CD4-positive, CD25-positive, alpha-beta regulatory T cell (primary cell): Measurements from ENCODE around the gene THY1. TPM values are rescaled to one million over a fixed set of nuclear protein-coding genes. Genes with fewer than 3 reads are reported as not detected.
"Not testable (repeated sequence)": the region's sequence is repeated elsewhere in the genome, so short reads cannot be mapped to it uniquely, and the experiment has no call there.

ENCODE experiments used
- ATAC-seq, 2 donors: fragments of 150-1000 bp; cut with Tn5 transposase; one replicate each; pipeline ENCODE4 v1.10.0; 2021; ENCODE audit warnings: low read depth in 2 of 2, moderate number of reproducible peaks in 2 of 2, moderate library complexity in 1 of 2
- DNase-seq, 3 donors: peaks; one replicate each; pipeline versions ENCODE4 v3.0.0 to v3.0.0-alpha.2; 2012 to 2022; ENCODE audit warnings: mixed read lengths in 1 of 3
- H3K27ac ChIP-seq: one replicate; pipeline ENCODE4 v1.7.0; 2013; ENCODE audit warnings: mild to moderate bottlenecking, low read length; ENCODE audit not compliant: insufficient read depth, poor library complexity, severe bottlenecking
- H3K27me3 ChIP-seq: one replicate; pipeline ENCODE4 v1.7.0; 2013; ENCODE audit warnings: low read length; ENCODE audit not compliant: control insufficient read depth, insufficient read depth
- H3K36me3 ChIP-seq: one replicate; pipeline ENCODE4 v1.7.0; 2013; ENCODE audit warnings: mild to moderate bottlenecking, low read length, moderate library complexity; ENCODE audit not compliant: control insufficient read depth, insufficient read depth
- H3K4me1 ChIP-seq: 2 replicates; pipeline ENCODE4 v1.7.0; 2013; ENCODE audit warnings: mild to moderate bottlenecking, low read length; ENCODE audit not compliant: insufficient read depth, control insufficient read depth, poor library complexity, severe bottlenecking
- H3K4me3 ChIP-seq: one replicate; pipeline ENCODE4 v1.7.0; 2013; ENCODE audit warnings: low read depth, mild to moderate bottlenecking, low read length, moderate library complexity
- H3K9me3 ChIP-seq, 2 experiments: 1 replicate in 1 of 2; 2 replicates in 1 of 2; pipeline ENCODE4 v1.7.0; 2013; ENCODE audit warnings: low read length in 2 of 2, mild to moderate bottlenecking in 1 of 2, moderate library complexity in 1 of 2; ENCODE audit not compliant: control insufficient read depth in 2 of 2
- H3K27ac Mint-ChIP-seq, 3 donors: one replicate each; pipeline ENCODE4 v1.8.0; 2020 to 2022; ENCODE audit warnings: mild to moderate bottlenecking in 3 of 3, mixed read lengths in 3 of 3, moderate library complexity in 2 of 3
- H3K27me3 Mint-ChIP-seq: one replicate; pipeline ENCODE4 v1.8.0; 2022; ENCODE audit warnings: mild to moderate bottlenecking, mixed read lengths
- H3K36me3 Mint-ChIP-seq: one replicate; pipeline ENCODE4 v1.8.0; 2020; ENCODE audit warnings: mixed read lengths
- H3K4me1 Mint-ChIP-seq, 4 donors: one replicate each; pipeline ENCODE4 v1.8.0; 2020 to 2022; ENCODE audit warnings: mixed read lengths in 4 of 4, mild to moderate bottlenecking in 1 of 4
- H3K4me3 Mint-ChIP-seq, 4 donors: one replicate each; pipeline ENCODE4 v1.8.0; 2020 to 2022; ENCODE audit warnings: mild to moderate bottlenecking in 4 of 4, mixed read lengths in 4 of 4, moderate library complexity in 3 of 4
- H3K9me3 Mint-ChIP-seq, 7 donors: one replicate each; pipeline ENCODE4 v1.8.0; 2020 to 2022; ENCODE audit warnings: mixed read lengths in 7 of 7, mild to moderate bottlenecking in 3 of 7, moderate library complexity in 2 of 7
- polyA plus RNA-seq, 4 donors: library from polyadenylated mRNA; unstranded; fragments of 300-500 nt; fragmentation: Illumina TruSeq; gene quantifications; one replicate each; pipeline ENCODE4 v1.2.3, GENCODE V29; 2021
- total RNA-seq: library from RNA; stranded (reverse); gene quantifications from one replicate; pipeline ENCODE4 v1.2.3, GENCODE V29; 2022

Gene THY1
- total and polyA plus RNA-seq, 5 donors from 2014 or later: not detected

DNA sequence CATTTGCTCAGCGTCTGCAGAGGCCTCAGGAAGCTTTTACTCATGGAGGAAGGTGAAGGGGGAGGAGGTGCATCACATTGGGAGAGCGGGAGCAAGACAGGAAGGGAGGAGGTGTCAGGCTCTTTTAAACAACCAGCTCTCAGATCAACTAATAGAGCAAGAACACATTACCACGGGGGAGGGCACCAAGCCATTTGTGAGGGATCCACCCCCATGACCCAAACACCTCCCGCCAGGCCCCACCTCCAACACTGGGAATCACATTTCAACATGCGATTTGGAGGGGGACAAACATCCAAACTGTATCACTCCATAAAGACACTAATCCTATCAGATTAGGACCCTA, 18.9 kb upstream of the THY1 start:
- H3K4me3 ChIP-seq: no peak overlapping the region
- no peaks in the 10 kb centered on the region for H3K9me3 ChIP-seq
- DNase-seq (no peak), ATAC-seq (no peak)
- H3K27ac Mint-ChIP-seq: no peak overlapping the region
- H3K4me1 Mint-ChIP-seq: peaks cover 0 to 7% (median 2%) of the 10 kb centered on the region in 4 donors
- no peak overlapping the region for H3K27ac ChIP-seq
- H3K27me3 Mint-ChIP-seq: peaks cover 27% of the 10 kb centered on the region
- peaks cover 3% of the 10 kb centered on the region for H3K36me3 Mint-ChIP-seq
- H3K27me3 ChIP-seq: peaks cover 7% of the 10 kb centered on the region
- no peaks in the 10 kb centered on the region for H3K36me3 ChIP-seq
- H3K4me1 ChIP-seq: peaks cover 5% of the 10 kb centered on the region
- peaks cover 0 to 4% (median 2%) of the 10 kb centered on the region in 7 donors for H3K9me3 Mint-ChIP-seq
- no peak overlapping the region for H3K4me3 Mint-ChIP-seq

DNA sequence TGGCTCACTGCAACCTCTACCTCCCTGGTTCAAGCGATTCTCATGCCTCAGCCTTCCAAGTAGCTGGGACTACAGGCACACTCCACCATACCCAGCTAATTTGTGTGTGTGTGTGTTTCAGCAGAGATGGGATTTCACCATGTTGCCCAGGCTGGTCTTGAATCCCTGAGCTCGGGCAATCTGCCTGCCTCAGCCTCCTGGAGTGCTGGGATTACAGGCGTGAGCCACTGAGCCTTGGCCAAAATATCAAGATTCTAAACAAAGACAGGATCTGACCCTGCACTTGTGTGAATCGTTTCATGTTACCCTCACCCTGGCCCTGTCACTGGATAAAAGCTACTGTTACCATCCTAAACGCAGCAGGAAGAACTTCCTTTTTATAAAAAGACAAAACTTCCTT, 15.6 kb upstream of the THY1 start:
- Mint-ChIP-seq H3K4me3 (no peak overlapping the region), H3K27ac (no peak overlapping the region), H3K27me3 (peaks cover 22% of the 10 kb centered on the region), H3K36me3 (peaks cover 3% of the 10 kb centered on the region), H3K4me1 (peaks cover 0 to 6% (median 2%) of the 10 kb centered on the region in 4 donors), H3K9me3 (peaks cover 0 to 6% (median 4%) of the 10 kb centered on the region in 7 donors)
- no peak for ATAC-seq
- Histone ChIP-seq H3K27me3 (no peaks in the 10 kb centered on the region), H3K27ac (no peak overlapping the region), H3K4me3 (no peak overlapping the region), H3K9me3 (no peaks in the 10 kb centered on the region), H3K4me1 (peaks cover 5% of the 10 kb centered on the region), H3K36me3 (no peaks in the 10 kb centered on the region)
- no peak for DNase-seq

DNA sequence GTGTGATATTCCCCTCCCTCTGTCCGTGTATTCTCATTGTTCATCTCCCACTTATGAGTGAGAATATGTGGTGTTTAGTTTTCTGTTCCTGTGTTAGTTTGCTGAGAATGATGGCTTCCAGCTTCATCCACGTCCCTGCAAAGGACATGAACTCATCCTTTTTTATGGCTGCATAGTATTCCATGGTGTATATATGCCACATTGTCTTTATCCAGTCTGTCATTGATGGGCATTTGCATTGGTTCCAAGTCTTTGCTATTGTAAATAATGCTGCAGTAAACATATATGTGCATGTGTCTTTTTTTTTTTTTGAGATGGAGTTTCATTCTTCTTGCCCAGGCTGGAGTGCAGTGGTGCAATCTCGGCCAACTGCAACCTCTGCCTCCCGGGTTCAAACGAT, 14.5 kb upstream of the THY1 start:
- peaks cover 18% of the 10 kb centered on the region for H3K27me3 Mint-ChIP-seq
- H3K27ac ChIP-seq, H3K4me1 Mint-ChIP-seq, H3K4me1 ChIP-seq, H3K36me3 Mint-ChIP-seq, H3K4me3 ChIP-seq, H3K27ac Mint-ChIP-seq, H3K4me3 Mint-ChIP-seq, H3K36me3 ChIP-seq, DNase-seq, H3K9me3 ChIP-seq, H3K9me3 Mint-ChIP-seq, ATAC-seq, H3K27me3 ChIP-seq: not testable (repeated sequence)

DNA sequence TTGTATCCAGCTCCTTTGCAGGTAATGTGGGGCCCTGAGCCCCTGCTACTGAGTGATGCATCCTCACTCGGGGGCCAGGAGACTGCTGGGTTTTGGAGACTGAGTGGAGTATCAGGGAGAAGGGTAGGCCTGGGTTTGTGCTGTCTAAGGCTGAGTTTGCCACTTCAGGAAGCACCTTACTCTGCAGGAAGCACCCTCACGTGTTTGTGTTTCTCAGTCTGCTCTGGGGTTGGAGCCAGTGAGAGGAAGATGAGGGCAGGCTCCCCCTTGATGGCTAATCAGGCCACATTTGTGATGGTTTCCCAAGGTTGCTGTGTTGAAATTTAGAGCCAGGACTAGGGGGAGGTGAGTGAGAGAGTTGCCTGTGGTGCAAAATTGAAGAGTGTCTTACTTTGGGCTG, 13.7 kb upstream of the THY1 start:
- H3K27me3 ChIP-seq: no peaks in the 10 kb centered on the region
- Mint-ChIP-seq H3K4me1 (peaks cover 0 to 5% (median 1%) of the 10 kb centered on the region in 4 donors), H3K4me3 (no peak overlapping the region), H3K9me3 (peaks cover 0 to 6% (median 4%) of the 10 kb centered on the region in 7 donors), H3K36me3 (peaks cover 3% of the 10 kb centered on the region), H3K27ac (peak overlapping the region in 1 of 3 donors; percentile 48), H3K27me3 (peaks cover 18% of the 10 kb centered on the region)
- no peak for ATAC-seq
- H3K4me3 ChIP-seq: no peak overlapping the region
- no peak for DNase-seq
- H3K9me3 ChIP-seq: no peaks in the 10 kb centered on the region
- no peaks in the 10 kb centered on the region for H3K36me3 ChIP-seq
- no peak overlapping the region for H3K27ac ChIP-seq
- H3K4me1 ChIP-seq: peaks cover 5% of the 10 kb centered on the region

DNA sequence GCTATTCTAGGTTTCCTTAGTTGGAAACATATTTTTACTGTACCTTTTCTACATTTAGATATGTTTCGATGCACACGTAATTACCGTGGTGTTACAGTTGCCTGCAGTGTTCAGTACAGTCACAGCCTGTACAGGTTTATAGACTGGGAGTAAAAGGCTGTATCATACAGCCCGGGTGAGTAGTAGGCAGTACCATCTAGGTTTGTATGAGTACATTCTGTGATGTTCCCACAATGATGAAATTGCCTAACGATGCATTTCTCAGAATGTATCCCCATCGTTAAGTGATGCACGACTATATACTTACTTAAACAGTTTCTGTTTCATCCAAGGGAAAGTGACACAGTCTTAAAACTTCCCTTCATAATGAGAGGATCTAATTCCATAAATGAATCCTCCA, 13.1 kb upstream of the THY1 start:
- Histone ChIP-seq H3K9me3 (no peaks in the 10 kb centered on the region), H3K4me3 (no peak overlapping the region), H3K4me1 (peaks cover 4% of the 10 kb centered on the region), H3K36me3 (no peaks in the 10 kb centered on the region), H3K27ac (no peak overlapping the region), H3K27me3 (no peaks in the 10 kb centered on the region)
- Mint-ChIP-seq H3K36me3 (peaks cover 3% of the 10 kb centered on the region), H3K27me3 (peaks cover 17% of the 10 kb centered on the region), H3K4me1 (peaks cover 0 to 4% (median 1%) of the 10 kb centered on the region in 4 donors), H3K4me3 (no peak overlapping the region), H3K27ac (no peak overlapping the region), H3K9me3 (peaks cover 0 to 8% (median 4%) of the 10 kb centered on the region in 7 donors)
- ATAC-seq (no peak), DNase-seq (no peak)

DNA sequence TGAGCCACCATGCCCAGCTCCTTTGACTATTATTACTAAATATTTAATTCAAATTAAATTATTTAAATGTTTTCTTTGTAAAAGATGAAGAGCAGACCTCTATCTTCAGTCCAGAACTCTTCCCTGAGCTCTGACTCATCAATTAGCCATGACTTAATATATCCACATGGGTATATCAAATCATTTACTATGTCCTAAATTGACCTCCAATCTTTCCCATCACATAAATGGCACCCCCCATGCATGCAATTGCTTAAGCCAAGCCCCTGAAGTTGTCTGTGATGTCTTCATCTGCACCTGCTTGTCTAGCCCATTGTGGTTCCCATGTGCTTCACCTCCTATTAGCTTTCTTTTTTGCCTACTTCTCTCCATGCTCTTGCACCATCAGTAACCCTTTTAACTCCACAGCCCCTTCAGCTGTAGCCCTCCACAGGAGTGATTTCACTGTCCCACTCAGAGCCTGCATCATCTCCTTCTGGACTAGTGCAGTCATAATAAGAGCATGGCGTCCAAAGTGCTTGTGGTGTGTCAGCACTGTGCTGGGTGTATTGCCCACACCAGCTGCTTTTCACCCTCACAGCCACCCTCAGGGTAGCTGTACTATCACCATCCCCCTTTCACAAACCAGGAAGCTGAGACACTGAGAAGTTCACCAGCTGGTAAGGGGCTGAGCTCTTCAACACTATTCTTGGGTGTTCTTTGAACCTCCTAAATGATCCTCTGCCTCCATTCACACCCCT, 11.8 kb upstream of the THY1 start:
- H3K36me3 Mint-ChIP-seq: peaks cover 3% of the 10 kb centered on the region
- no peak overlapping the region for H3K27ac Mint-ChIP-seq
- H3K4me1 Mint-ChIP-seq: no peaks in the 10 kb centered on the region
- DNase-seq: no peak
- H3K27me3 Mint-ChIP-seq: peaks cover 7% of the 10 kb centered on the region
- H3K4me3 Mint-ChIP-seq: no peak overlapping the region
- Histone ChIP-seq H3K27me3 (no peaks in the 10 kb centered on the region), H3K4me1 (no peaks in the 10 kb centered on the region), H3K27ac (no peak overlapping the region), H3K4me3 (no peak overlapping the region), H3K36me3 (no peaks in the 10 kb centered on the region), H3K9me3 (no peaks in the 10 kb centered on the region)
- ATAC-seq: no peak
- H3K9me3 Mint-ChIP-seq: peaks cover 0 to 9% (median 4%) of the 10 kb centered on the region in 7 donors

DNA sequence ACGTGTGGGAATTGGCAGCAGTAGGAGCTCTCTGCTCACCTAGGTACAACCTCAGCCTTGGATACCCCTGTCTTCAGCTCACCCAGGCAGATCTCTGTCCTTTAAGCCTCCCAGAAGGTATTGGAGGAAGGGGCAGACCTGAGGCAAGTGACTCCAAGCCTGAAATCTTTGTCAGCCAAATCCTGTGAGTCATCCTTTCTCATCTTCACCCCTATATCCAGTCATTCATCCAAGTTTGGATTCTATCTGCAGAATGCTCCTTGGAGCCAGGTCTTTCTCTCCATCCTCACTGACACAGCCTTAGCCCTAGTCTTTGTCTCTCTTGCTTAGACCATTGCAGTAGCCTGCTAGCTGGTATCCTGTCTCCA, 10.4 kb upstream of the THY1 start:
- DNase-seq: no peak
- Histone ChIP-seq H3K4me3 (no peak overlapping the region), H3K27me3 (peaks cover 2% of the 10 kb centered on the region), H3K4me1 (no peaks in the 10 kb centered on the region), H3K9me3 (no peaks in the 10 kb centered on the region), H3K36me3 (no peaks in the 10 kb centered on the region), H3K27ac (no peak overlapping the region)
- peaks cover 13% of the 10 kb centered on the region for H3K27me3 Mint-ChIP-seq
- peaks cover 0 to 9% (median 4%) of the 10 kb centered on the region in 7 donors for H3K9me3 Mint-ChIP-seq
- H3K36me3 Mint-ChIP-seq: peaks cover 3% of the 10 kb centered on the region
- no peak overlapping the region for H3K4me3 Mint-ChIP-seq
- no peaks in the 10 kb centered on the region for H3K4me1 Mint-ChIP-seq
- no peak overlapping the region for H3K27ac Mint-ChIP-seq
- no peak for ATAC-seq
